CD4-positive, CD25-positive, alpha-beta regulatory T cell (primary cell): ENCODE results near the gene CNOT6L. TPM values are rescaled to one million over a fixed set of nuclear protein-coding genes. Genes with fewer than 3 reads are reported as not detected.

ENCODE experiments used
- ATAC-seq, 2 donors: fragments of 150-1000 bp; cut with Tn5 transposase; one replicate each; pipeline ENCODE4 v1.10.0; 2021; ENCODE audit warnings: low read depth in 2 of 2, moderate number of reproducible peaks in 2 of 2, moderate library complexity in 1 of 2
- DNase-seq, 3 donors: peaks; one replicate each; pipeline versions ENCODE4 v3.0.0 to v3.0.0-alpha.2; 2012 to 2022; ENCODE audit warnings: mixed read lengths in 1 of 3
- H3K27ac ChIP-seq: one replicate; pipeline ENCODE4 v1.7.0; 2013; ENCODE audit warnings: mild to moderate bottlenecking, low read length; ENCODE audit not compliant: insufficient read depth, poor library complexity, severe bottlenecking
- H3K27me3 ChIP-seq: one replicate; pipeline ENCODE4 v1.7.0; 2013; ENCODE audit warnings: low read length; ENCODE audit not compliant: control insufficient read depth, insufficient read depth
- H3K36me3 ChIP-seq: one replicate; pipeline ENCODE4 v1.7.0; 2013; ENCODE audit warnings: mild to moderate bottlenecking, low read length, moderate library complexity; ENCODE audit not compliant: control insufficient read depth, insufficient read depth
- H3K4me1 ChIP-seq: 2 replicates; pipeline ENCODE4 v1.7.0; 2013; ENCODE audit warnings: mild to moderate bottlenecking, low read length; ENCODE audit not compliant: insufficient read depth, control insufficient read depth, poor library complexity, severe bottlenecking
- H3K4me3 ChIP-seq: one replicate; pipeline ENCODE4 v1.7.0; 2013; ENCODE audit warnings: low read depth, mild to moderate bottlenecking, low read length, moderate library complexity
- H3K9me3 ChIP-seq, 2 experiments: 1 replicate in 1 of 2; 2 replicates in 1 of 2; pipeline ENCODE4 v1.7.0; 2013; ENCODE audit warnings: low read length in 2 of 2, mild to moderate bottlenecking in 1 of 2, moderate library complexity in 1 of 2; ENCODE audit not compliant: control insufficient read depth in 2 of 2
- H3K27ac Mint-ChIP-seq, 3 donors: one replicate each; pipeline ENCODE4 v1.8.0; 2020 to 2022; ENCODE audit warnings: mild to moderate bottlenecking in 3 of 3, mixed read lengths in 3 of 3, moderate library complexity in 2 of 3
- H3K27me3 Mint-ChIP-seq: one replicate; pipeline ENCODE4 v1.8.0; 2022; ENCODE audit warnings: mild to moderate bottlenecking, mixed read lengths
- H3K36me3 Mint-ChIP-seq: one replicate; pipeline ENCODE4 v1.8.0; 2020; ENCODE audit warnings: mixed read lengths
- H3K4me1 Mint-ChIP-seq, 4 donors: one replicate each; pipeline ENCODE4 v1.8.0; 2020 to 2022; ENCODE audit warnings: mixed read lengths in 4 of 4, mild to moderate bottlenecking in 1 of 4
- H3K4me3 Mint-ChIP-seq, 4 donors: one replicate each; pipeline ENCODE4 v1.8.0; 2020 to 2022; ENCODE audit warnings: mild to moderate bottlenecking in 4 of 4, mixed read lengths in 4 of 4, moderate library complexity in 3 of 4
- H3K9me3 Mint-ChIP-seq, 7 donors: one replicate each; pipeline ENCODE4 v1.8.0; 2020 to 2022; ENCODE audit warnings: mixed read lengths in 7 of 7, mild to moderate bottlenecking in 3 of 7, moderate library complexity in 2 of 7
- polyA plus RNA-seq, 4 donors: library from polyadenylated mRNA; unstranded; fragments of 300-500 nt; fragmentation: Illumina TruSeq; gene quantifications; one replicate each; pipeline ENCODE4 v1.2.3, GENCODE V29; 2021
- total RNA-seq: library from RNA; stranded (reverse); gene quantifications from one replicate; pipeline ENCODE4 v1.2.3, GENCODE V29; 2022

CNOT6L gene
- total and polyA plus RNA-seq, 5 donors from 2014 or later: 44.1 to 237 (median 54.2) TPM

DNA sequence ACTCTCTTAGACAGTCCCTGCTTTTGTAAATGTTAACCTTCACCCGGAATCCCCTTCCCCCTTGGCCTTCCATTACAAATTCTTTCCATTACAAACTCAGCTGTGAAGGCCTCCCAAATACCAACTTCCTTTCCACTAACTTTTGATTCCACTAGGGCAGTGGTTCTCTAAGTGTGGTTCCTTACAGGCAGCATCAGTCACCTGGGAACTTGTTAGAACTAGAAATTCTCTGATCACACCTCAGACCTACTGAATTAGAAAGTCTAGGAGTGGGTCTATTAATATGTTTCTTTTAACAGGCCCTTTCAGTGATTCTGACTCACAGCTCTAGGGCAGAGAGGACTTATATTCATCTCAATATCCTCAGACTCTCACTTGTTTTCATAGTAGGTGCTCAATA is 24.5 kb upstream of the CNOT6L start:
- H3K4me1 ChIP-seq: no peaks in the 10 kb centered on the region
- H3K27me3 Mint-ChIP-seq: peaks cover 5% of the 10 kb centered on the region
- ATAC-seq (no peak), DNase-seq (no peak)
- H3K27ac Mint-ChIP-seq: peak overlapping the region in 2 of 3 donors; percentile 3 to 23
- peaks cover 0 to 1% (median 0%) of the 10 kb centered on the region in 7 donors for H3K9me3 Mint-ChIP-seq
- no peaks in the 10 kb centered on the region for H3K27me3 ChIP-seq
- no peaks in the 10 kb centered on the region for H3K36me3 Mint-ChIP-seq
- H3K9me3 ChIP-seq: no peaks in the 10 kb centered on the region
- H3K4me3 ChIP-seq: no peak overlapping the region
- H3K27ac ChIP-seq: no peak overlapping the region
- H3K36me3 ChIP-seq: no peaks in the 10 kb centered on the region
- H3K4me3 Mint-ChIP-seq: no peak overlapping the region
- peaks cover 0 to 9% (median 7%) of the 10 kb centered on the region in 4 donors for H3K4me1 Mint-ChIP-seq

DNA sequence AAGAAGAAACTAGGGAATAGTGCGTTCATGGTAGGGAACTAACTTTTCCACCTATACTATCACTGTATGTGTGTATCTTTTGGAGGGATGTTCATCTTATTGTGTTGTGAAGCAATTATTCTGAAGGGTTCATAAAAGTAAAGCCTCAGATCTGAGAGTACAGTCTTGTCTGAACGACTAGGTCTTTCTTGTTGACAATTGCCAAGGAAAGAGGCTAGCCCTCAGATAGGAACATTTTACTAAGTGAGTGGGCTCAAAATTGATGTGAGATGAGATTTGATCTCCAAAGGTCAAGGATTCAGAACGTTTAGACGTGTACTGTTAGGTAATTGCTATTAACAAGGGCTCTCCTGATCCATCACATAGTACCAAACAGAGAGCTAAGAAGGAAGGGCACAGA is 15.2 kb upstream of the CNOT6L start:
- Histone ChIP-seq H3K27ac (no peak overlapping the region), H3K36me3 (no peaks in the 10 kb centered on the region), H3K4me3 (no peak overlapping the region), H3K27me3 (no peaks in the 10 kb centered on the region), H3K4me1 (no peaks in the 10 kb centered on the region), H3K9me3 (no peaks in the 10 kb centered on the region)
- DNase-seq: no peak
- no peak for ATAC-seq
- Mint-ChIP-seq H3K4me1 (peaks cover 0 to 11% (median 7%) of the 10 kb centered on the region in 4 donors), H3K9me3 (no peaks in the 10 kb centered on the region), H3K36me3 (no peaks in the 10 kb centered on the region), H3K4me3 (no peak overlapping the region), H3K27me3 (no peaks in the 10 kb centered on the region), H3K27ac (peak overlapping the region in 1 of 3 donors; percentile 23)

DNA sequence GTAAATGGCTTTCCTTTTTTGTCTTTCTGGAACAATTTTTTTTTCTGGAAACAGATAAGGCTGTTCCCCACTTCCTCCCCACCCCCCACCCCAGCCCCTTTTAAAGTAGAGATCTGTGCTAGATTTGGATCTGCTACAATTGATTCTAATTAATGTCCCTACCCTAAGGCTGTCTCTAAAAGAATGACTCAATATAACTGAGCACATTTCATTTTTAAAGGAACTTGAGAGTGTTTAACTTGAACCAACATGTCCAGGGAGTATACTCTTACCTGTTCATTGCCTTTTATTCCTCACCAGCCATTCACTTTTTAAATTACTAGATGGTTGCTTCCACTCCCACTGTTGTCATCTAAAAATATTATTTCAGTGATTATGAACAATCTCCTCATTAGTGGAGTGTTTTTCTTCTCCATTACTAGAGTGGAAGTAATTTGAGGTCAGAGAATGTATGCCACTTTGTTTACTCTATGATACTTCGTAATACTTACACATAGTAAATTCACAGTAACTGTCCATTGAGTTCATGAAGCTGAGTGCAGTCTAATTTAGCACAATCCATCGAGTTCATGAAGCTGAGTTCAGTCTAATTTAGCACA is 14.1 kb upstream of the CNOT6L start:
- Histone ChIP-seq H3K9me3 (no peaks in the 10 kb centered on the region), H3K27ac (no peak overlapping the region), H3K4me3 (no peak overlapping the region), H3K27me3 (no peaks in the 10 kb centered on the region), H3K4me1 (peaks cover 3% of the 10 kb centered on the region), H3K36me3 (no peaks in the 10 kb centered on the region)
- Mint-ChIP-seq H3K4me3 (no peak overlapping the region), H3K9me3 (no peaks in the 10 kb centered on the region), H3K27ac (peak overlapping the region in 1 of 3 donors; percentile 71), H3K36me3 (no peaks in the 10 kb centered on the region), H3K27me3 (no peaks in the 10 kb centered on the region), H3K4me1 (peaks cover 1 to 21% (median 14%) of the 10 kb centered on the region in 4 donors)
- DNase-seq (no peak), ATAC-seq (no peak)

DNA sequence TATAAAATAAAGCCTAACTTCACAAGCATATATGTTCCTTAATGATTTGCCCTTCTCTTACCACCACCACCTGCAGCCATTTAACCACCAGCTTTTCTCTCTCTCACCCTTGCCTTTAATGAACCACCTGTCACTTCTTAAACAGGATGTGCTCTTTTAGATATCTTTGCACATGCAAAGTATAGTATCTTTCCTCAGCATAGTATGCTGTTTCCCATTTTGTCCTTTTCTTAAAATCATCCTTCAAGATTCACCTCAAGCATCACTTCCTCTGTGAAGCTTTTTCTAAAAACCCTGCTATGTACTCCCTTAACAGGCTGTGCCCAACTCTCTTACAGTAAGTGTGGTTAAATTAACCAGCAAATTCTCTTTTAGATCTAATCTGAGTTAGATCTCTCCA is 8.2 kb upstream of the CNOT6L start:
- Mint-ChIP-seq H3K4me3 (peak overlapping the region; percentile 9 to 76 (median 31)), H3K36me3 (no peaks in the 10 kb centered on the region), H3K9me3 (peaks cover 0 to 4% (median 0%) of the 10 kb centered on the region in 7 donors), H3K27me3 (no peaks in the 10 kb centered on the region), H3K27ac (peak overlapping the region; percentile 57 to 93 (median 65)), H3K4me1 (peaks cover 18 to 60% (median 40%) of the 10 kb centered on the region in 4 donors)
- peak; percentile 81 for ATAC-seq
- peak in 2 of 3 donors; percentile 52 to 65 for DNase-seq
- Histone ChIP-seq H3K4me3 (peak overlapping the region; percentile 63), H3K27me3 (no peaks in the 10 kb centered on the region), H3K27ac (peak overlapping the region; percentile 68), H3K9me3 (no peaks in the 10 kb centered on the region), H3K4me1 (peaks cover 39% of the 10 kb centered on the region), H3K36me3 (no peaks in the 10 kb centered on the region)

DNA sequence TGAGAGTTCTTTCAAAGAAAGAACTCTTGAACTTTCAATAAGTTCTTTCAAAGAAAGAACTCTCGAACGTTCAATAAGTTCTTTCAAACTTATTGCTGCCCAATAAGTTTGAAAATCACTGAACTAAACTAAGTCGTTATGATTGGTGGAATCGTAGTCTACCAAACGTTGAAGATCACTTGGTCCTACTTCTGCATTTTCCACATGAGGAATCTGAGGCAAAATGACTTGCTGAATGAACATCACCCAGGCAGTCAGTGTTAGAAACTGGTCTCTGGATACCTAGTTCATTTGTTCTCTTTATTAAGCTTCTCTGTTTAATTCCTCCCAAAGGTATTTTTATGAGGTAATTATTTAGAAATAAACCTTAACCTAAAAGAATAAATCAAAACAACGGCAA is 7.1 kb upstream of the CNOT6L start:
- H3K27ac Mint-ChIP-seq: peak overlapping the region in 2 of 3 donors; percentile 57 to 93
- DNase-seq (no peak), ATAC-seq (no peak)
- no peaks in the 10 kb centered on the region for H3K27me3 Mint-ChIP-seq
- H3K36me3 ChIP-seq: no peaks in the 10 kb centered on the region
- H3K36me3 Mint-ChIP-seq: peaks cover 3% of the 10 kb centered on the region
- H3K4me1 ChIP-seq: peaks cover 50% of the 10 kb centered on the region
- H3K27me3 ChIP-seq: no peaks in the 10 kb centered on the region
- no peaks in the 10 kb centered on the region for H3K9me3 ChIP-seq
- peak overlapping the region in 1 of 4 donors; percentile 76 for H3K4me3 Mint-ChIP-seq
- H3K4me1 Mint-ChIP-seq: peaks cover 29 to 70% (median 48%) of the 10 kb centered on the region in 4 donors
- peak overlapping the region; percentile 68 for H3K27ac ChIP-seq
- H3K4me3 ChIP-seq: peak overlapping the region; percentile 63
- peaks cover 0 to 4% (median 0%) of the 10 kb centered on the region in 7 donors for H3K9me3 Mint-ChIP-seq

DNA sequence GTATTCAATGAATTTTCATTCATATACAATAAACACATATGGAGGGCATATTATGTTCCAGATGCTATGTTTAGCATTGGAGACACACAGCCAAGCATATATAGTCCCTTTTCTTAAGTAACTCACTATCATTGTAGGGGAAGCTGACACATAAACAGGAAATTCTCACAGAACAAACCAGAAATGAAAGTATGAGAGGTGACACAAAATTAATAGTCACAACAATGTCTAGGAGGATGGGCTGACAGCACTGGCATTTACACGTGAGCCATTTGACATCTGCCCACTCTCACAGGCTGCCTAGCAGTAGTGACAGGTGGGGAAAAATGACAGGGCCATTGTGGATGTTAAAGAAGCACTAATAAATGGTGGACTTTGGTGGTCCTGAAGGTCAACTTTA is 2.6 kb upstream of the CNOT6L start:
- ATAC-seq (peak; percentile 17 to 31), DNase-seq (peak; percentile 27 to 86 (median 74))
- H3K4me1 ChIP-seq: peaks cover 45% of the 10 kb centered on the region
- no peaks in the 10 kb centered on the region for H3K36me3 ChIP-seq
- Mint-ChIP-seq H3K27me3 (peaks cover 13% of the 10 kb centered on the region), H3K9me3 (peaks cover 0 to 6% (median 0%) of the 10 kb centered on the region in 7 donors), H3K36me3 (peaks cover 11% of the 10 kb centered on the region), H3K27ac (peak overlapping the region; percentile 97 to 100 (median 99)), H3K4me3 (peak overlapping the region; percentile 95 to 99 (median 96)), H3K4me1 (peaks cover 26 to 60% (median 41%) of the 10 kb centered on the region in 4 donors)
- H3K27ac ChIP-seq: peak overlapping the region; percentile 99
- H3K4me3 ChIP-seq: peak overlapping the region; percentile 94
- no peaks in the 10 kb centered on the region for H3K27me3 ChIP-seq
- H3K9me3 ChIP-seq: no peaks in the 10 kb centered on the region

DNA sequence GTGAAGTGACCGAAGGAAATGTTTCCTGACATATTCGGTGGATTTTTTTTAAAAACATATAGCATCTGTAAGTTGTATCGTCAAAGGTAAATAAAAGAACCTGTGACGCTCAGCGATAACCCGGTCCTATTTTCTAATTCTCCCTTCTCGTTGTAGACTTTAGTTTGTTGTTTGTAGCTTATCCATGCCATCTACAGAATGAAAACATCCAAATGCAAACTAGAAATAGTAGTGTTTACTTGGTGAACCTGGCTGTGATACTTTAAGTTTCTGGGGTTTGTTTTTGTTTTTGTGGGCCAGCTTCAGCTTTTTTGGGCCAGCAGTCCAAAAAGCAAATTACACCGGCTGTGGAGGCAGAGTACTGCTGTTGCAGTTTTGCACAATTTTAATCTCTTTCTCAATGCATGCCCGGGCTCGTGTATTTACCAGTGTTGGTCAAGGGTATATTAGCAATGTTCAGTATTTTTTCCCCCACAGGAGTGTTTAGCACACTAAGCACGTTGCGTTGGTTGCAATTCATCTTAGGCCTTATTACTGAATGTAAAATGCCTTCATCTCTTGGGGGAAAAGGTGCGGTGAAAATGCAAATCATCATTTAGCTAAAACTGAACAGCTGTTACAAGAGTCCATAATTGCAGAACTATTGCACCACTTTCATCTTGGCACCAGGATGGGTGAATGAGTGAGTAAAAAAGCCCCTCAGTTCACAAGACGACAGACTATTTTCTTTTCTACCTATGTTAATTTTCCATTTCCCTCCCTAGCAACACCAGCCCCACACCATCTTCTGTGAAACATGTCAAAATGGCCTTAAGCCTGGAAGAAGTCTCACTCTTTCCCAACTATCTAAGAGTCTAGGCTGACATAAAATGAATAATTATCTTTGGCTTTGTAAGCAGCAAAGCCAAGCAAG is 1.7 kb upstream of the CNOT6L start:
- H3K36me3 ChIP-seq: no peaks in the 10 kb centered on the region
- peaks cover 11% of the 10 kb centered on the region for H3K36me3 Mint-ChIP-seq
- H3K27ac Mint-ChIP-seq: peak overlapping the region; percentile 97 to 100 (median 99)
- no peaks in the 10 kb centered on the region for H3K27me3 ChIP-seq
- peak overlapping the region; percentile 95 to 99 (median 96) for H3K4me3 Mint-ChIP-seq
- peaks cover 13% of the 10 kb centered on the region for H3K27me3 Mint-ChIP-seq
- peak overlapping the region; percentile 99 for H3K27ac ChIP-seq
- no peaks in the 10 kb centered on the region for H3K9me3 ChIP-seq
- H3K4me1 Mint-ChIP-seq: peaks cover 24 to 59% (median 37%) of the 10 kb centered on the region in 4 donors
- peak overlapping the region; percentile 94 for H3K4me3 ChIP-seq
- peak in 1 of 3 donors; percentile 41 for DNase-seq
- H3K4me1 ChIP-seq: peaks cover 45% of the 10 kb centered on the region
- peaks cover 0 to 6% (median 0%) of the 10 kb centered on the region in 7 donors for H3K9me3 Mint-ChIP-seq
- no peak for ATAC-seq
